Suprapubic skin (tissue), 4 donors: ENCODE results near the gene MMD. TPM values are rescaled to one million over a fixed set of nuclear protein-coding genes. Genes with fewer than 3 reads are reported as not detected.
"Not testable (repeated sequence)": the region's sequence is repeated elsewhere in the genome, so short reads cannot be mapped to it uniquely, and the experiment has no call there.

Source experiments
- DNase-seq, 2 donors: peaks; one replicate each; pipeline ENCODE4 v3.0.0-alpha.2; 2019; ENCODE audit warnings: low spot score in 2 of 2
- H3K27ac ChIP-seq: fragments of 200-600 bp; sonication (generic); one replicate; pipeline ENCODE4 v1.5.1; 2019
- H3K27me3 ChIP-seq: fragments of 200-600 bp; sonication (generic); one replicate; pipeline ENCODE4 v1.5.1; 2019
- H3K36me3 ChIP-seq: fragments of 200-600 bp; sonication (generic); one replicate; pipeline ENCODE4 v1.5.1; 2019
- H3K4me1 ChIP-seq: fragments of 200-600 bp; sonication (generic); one replicate; pipeline ENCODE4 v1.5.1; 2019
- H3K4me3 ChIP-seq: fragments of 200-600 bp; sonication (generic); one replicate; pipeline ENCODE4 v1.5.1; 2019; ENCODE audit warnings: mild to moderate bottlenecking
- H3K9me3 ChIP-seq: fragments of 200-600 bp; sonication (generic); one replicate; pipeline ENCODE4 v1.5.1; 2019
- EP300 ChIP-seq: sonication (generic); formaldehyde crosslinking; IDR thresholded peaks from one replicate; pipeline ENCODE4 v1.6.1; 2017; ENCODE audit warnings: antibody characterized with exemption
- POLR2A ChIP-seq, 2 donors: fragments of 450-650 bp; IDR thresholded peaks; one replicate each; pipeline ENCODE4 v1.6.1; 2017; ENCODE audit warnings: antibody characterized with exemption in 2 of 2, mild to moderate bottlenecking in 2 of 2, moderate library complexity in 2 of 2
- POLR2AphosphoS5 ChIP-seq, 3 donors: sonication (generic); formaldehyde crosslinking; IDR thresholded peaks; one replicate each; pipeline ENCODE4 v1.6.1; 2017; ENCODE audit warnings: antibody characterized with exemption in 3 of 3
- WGBS: methylation state at CpG from one replicate; pipeline ENCODE4 v1.1.5; 2018; 5-methylcytosine and 5-hydroxymethylcytosine counted together
- total RNA-seq, 4 donors: library from RNA; depleted of rRNA; stranded (reverse); fragments of >200 nt; gene quantifications; one replicate each; pipeline ENCODE4 v1.1.0, GENCODE V29; 2016
- TF ChIP-seq, protein P1 (sequence below), 2 donors: fragments of 200-600 bp in 1 of 2; fragments of 450-650 bp in 1 of 2; sonication (generic) in 1 of 2; IDR thresholded peaks; one replicate each; pipeline ENCODE4 v1.5.1; 2016 to 2019; ENCODE audit warnings: antibody characterized with exemption in 2 of 2, mild to moderate bottlenecking in 1 of 2, moderate library complexity in 1 of 2

The MMD gene
- total RNA-seq, 4 donors from 2014 or later = 7.8 to 14.1 (median 9.4) TPM

GRCh38 chr17:55410722-55411462, 10.7 kb downstream of the MMD start:
- H3K9me3 ChIP-seq = no peaks in the 10 kb centered on the region
- TF ChIP-seq POLR2A (IDR thresholded peaks at IDR 0.05) = no peak
- TF ChIP-seq, protein P1, sequence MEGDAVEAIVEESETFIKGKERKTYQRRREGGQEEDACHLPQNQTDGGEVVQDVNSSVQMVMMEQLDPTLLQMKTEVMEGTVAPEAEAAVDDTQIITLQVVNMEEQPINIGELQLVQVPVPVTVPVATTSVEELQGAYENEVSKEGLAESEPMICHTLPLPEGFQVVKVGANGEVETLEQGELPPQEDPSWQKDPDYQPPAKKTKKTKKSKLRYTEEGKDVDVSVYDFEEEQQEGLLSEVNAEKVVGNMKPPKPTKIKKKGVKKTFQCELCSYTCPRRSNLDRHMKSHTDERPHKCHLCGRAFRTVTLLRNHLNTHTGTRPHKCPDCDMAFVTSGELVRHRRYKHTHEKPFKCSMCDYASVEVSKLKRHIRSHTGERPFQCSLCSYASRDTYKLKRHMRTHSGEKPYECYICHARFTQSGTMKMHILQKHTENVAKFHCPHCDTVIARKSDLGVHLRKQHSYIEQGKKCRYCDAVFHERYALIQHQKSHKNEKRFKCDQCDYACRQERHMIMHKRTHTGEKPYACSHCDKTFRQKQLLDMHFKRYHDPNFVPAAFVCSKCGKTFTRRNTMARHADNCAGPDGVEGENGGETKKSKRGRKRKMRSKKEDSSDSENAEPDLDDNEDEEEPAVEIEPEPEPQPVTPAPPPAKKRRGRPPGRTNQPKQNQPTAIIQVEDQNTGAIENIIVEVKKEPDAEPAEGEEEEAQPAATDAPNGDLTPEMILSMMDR (IDR thresholded peaks at IDR 0.05) = no peak
- no peak for TF ChIP-seq EP300
- no peak for TF ChIP-seq POLR2AphosphoS5 (IDR thresholded peaks at IDR 0.05)
- no peak overlapping the region for H3K27ac ChIP-seq
- no peak for DNase-seq
- no peaks in the 10 kb centered on the region for H3K27me3 ChIP-seq
- H3K36me3 ChIP-seq = peaks cover 44% of the 10 kb centered on the region
- 77% methylated on average over 5 of the region's 5 CpGs for WGBS
- no peak overlapping the region for H3K4me3 ChIP-seq
- H3K4me1 ChIP-seq = no peaks in the 10 kb centered on the region

DNA sequence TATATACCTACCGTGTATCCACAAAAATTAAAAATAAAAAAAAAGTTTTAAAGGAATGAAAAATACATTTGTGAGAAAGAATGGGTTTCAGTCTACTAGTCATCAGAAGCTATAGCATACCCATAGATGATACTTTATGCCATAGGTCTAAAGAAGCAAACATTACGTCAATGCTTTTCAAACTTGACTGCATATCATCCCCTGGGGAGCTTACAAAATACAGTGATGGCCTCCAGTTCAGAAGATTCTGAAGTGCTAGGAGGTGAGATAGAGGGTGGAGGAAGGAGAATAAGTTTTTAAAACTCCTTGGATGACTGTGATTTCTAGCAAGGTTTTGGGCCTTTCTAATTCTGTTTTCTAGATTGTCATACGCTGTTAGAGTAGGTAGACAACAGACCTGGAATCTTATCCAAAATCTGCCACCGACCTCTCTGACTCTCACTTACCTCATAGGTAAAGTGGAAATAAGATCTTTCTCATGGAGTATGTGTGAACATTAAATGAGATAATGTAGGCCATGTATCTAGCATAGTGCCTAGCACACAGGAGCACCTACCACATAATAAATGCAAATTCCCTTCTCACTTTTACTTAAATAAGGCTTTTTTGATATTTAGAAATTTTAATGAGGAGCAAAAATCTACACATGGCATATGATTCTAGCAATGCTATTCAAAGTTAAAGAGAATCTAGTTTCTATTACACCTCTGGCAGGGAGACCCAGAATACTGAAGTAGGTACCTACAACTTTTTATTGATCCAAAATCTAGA, 12.4 kb downstream of the MMD start:
- WGBS = 93% methylated on average over 4 of the region's 4 CpGs
- no peak for DNase-seq
- H3K36me3 ChIP-seq = peaks cover 51% of the 10 kb centered on the region
- H3K4me3 ChIP-seq = no peak overlapping the region
- TF ChIP-seq POLR2A (IDR thresholded peaks at IDR 0.05) (no peak), POLR2AphosphoS5 (IDR thresholded peaks at IDR 0.05) (no peak), EP300 (no peak)
- TF ChIP-seq, protein P1 (IDR thresholded peaks at IDR 0.05) = no peak
- H3K27ac ChIP-seq = no peak overlapping the region
- no peaks in the 10 kb centered on the region for H3K9me3 ChIP-seq
- no peaks in the 10 kb centered on the region for H3K27me3 ChIP-seq
- no peaks in the 10 kb centered on the region for H3K4me1 ChIP-seq

DNA sequence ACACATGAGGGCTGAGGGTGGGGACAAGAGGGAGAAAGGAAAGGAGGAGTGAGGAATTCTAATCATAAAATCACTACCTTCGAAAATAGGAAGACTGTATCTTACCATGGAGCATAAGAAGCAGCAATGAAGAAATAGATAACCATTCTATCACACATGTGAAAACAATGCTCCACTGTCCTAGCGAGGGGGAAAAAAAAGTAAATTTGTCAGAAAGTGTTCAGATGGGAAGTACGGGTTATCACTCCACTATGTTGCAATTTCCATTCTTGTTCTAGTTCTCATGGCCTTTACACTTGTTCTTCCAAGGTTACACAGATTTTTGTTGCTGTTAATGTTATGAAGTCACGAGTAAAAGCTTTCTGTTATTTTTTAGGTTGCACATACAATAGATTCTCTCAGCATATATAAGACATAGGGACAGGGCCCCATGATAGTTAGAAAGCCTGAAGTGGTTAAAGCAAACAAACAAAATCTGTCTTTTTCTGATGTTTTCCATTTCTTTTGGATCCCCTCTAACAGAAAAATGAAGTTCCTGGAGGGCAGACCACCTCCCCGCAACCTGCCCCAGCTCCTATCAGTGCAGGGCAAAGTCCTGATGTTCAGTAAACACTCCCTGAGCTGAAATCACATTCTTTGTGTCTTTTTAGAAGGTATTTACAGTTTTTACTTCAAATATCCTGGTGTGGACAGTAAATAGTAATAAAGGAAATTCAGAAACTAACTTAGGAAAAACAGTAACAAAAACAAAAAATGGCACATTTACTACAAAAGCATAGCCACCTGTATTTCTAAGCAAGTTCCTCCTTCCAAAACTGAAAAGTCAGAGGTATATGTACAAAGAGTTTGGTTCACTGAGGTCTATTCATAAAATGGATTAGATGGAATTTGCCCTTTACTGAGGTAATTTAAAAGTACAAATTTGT, 13.7 kb downstream of the MMD start:
- DNase-seq = no peak
- TF ChIP-seq POLR2AphosphoS5 (IDR thresholded peaks at IDR 0.05) = no peak
- TF ChIP-seq EP300 = no peak
- TF ChIP-seq POLR2A (IDR thresholded peaks at IDR 0.05) = no peak
- TF ChIP-seq, protein P1 (IDR thresholded peaks at IDR 0.05) = no peak
- H3K4me3 ChIP-seq = no peak overlapping the region
- WGBS = 87% methylated on average over 5 of the region's 5 CpGs
- no peak overlapping the region for H3K27ac ChIP-seq
- H3K9me3 ChIP-seq = no peaks in the 10 kb centered on the region
- H3K36me3 ChIP-seq = peaks cover 60% of the 10 kb centered on the region
- no peaks in the 10 kb centered on the region for H3K27me3 ChIP-seq
- no peaks in the 10 kb centered on the region for H3K4me1 ChIP-seq

DNA sequence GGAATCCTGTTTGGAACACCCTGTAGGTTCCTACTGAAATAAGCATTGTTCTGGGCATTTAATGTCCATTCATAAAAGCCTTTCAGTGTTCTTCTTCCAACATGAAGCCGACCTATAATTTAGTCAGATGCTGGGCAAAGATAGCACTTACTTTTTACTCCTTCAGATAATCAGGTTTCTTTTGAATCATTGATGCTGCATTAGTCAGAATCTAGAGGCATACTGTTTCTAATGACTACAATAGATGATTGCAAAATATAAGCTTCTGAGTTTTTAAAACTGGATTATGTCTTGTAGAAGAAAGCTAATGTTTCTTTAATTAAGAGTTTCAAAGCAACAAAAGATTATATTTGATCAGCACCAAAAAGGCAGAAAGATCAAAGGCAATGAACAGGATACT, 16.0 kb downstream of the MMD start:
- 100% methylated on average over 1 of the region's 1 CpG for WGBS
- Histone ChIP-seq H3K27ac (no peak overlapping the region), H3K36me3 (peaks cover 58% of the 10 kb centered on the region), H3K4me1 (no peaks in the 10 kb centered on the region), H3K9me3 (no peaks in the 10 kb centered on the region), H3K27me3 (no peaks in the 10 kb centered on the region), H3K4me3 (no peak overlapping the region)
- DNase-seq = no peak
- TF ChIP-seq, protein P1 (IDR thresholded peaks at IDR 0.05) = no peak
- TF ChIP-seq POLR2AphosphoS5 (IDR thresholded peaks at IDR 0.05) = no peak

DNA sequence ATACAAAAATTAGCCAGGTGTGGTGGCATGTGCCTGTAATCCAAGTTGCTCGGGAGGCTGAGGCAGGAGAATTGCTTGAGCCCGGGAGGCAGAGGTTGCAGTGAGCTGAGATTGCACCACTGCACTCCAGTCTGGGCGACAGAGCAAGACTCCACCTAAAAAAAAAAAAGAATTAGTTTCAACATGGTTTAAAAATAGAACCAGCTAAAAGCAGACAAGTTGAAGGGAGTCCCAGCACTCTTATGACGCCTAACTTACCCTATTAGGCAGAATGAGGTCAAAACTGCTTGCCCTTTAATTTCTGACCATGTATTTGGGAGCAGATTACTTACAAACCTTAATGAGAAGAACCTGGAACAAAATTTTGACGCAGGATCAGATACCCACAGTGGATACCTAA, 17.4 kb downstream of the MMD start:
- not testable (repeated sequence) for H3K27me3 ChIP-seq, H3K4me1 ChIP-seq, H3K4me3 ChIP-seq, H3K27ac ChIP-seq, DNase-seq, H3K9me3 ChIP-seq
- H3K36me3 ChIP-seq = peaks cover 55% of the 10 kb centered on the region
- WGBS = 89% methylated on average over 5 of the region's 5 CpGs
